Subcutaneous adipose tissue (tissue), 4 donors: ENCODE data around the gene PSMD6. TPM values are rescaled to one million over a fixed set of nuclear protein-coding genes. Genes with fewer than 3 reads are reported as not detected.

Source experiments
- total RNA-seq, 4 donors: library from RNA; depleted of rRNA; stranded (reverse); fragments of >200 nt; gene quantifications; one replicate each; pipeline ENCODE4 v1.1.0, GENCODE V29; 2016
- TF ChIP-seq, protein P1 (sequence below): fragments of 450-650 bp; IDR thresholded peaks from one replicate; pipeline ENCODE4 v1.5.1; 2016; ENCODE audit warnings: low read depth, mild to moderate bottlenecking, control low read depth, antibody characterized with exemption, moderate library complexity

Gene PSMD6
- total RNA-seq, 4 donors from 2014 or later: 51.8 to 89.0 (median 75.4) TPM

DNA sequence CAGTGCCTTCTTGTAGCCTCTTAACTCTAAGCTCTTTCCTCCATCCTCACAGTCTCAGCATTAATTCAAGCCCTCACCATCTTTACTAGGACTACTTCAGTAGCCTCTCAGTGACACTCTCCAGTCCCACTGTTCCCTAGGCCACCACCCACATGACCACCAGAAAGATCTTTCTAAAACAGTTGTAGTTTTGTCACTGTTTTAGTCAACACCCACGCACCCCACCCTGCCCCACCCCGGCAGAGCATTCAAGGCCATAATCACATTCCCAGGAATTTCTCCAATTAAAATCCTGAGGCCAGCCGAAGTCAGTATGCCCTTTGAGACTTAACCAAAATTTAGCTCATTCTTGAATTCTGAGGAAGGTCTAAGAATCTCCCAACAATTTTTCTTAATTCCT lies 31.2 kb upstream of the PSMD6 start:
- TF ChIP-seq, protein P1, sequence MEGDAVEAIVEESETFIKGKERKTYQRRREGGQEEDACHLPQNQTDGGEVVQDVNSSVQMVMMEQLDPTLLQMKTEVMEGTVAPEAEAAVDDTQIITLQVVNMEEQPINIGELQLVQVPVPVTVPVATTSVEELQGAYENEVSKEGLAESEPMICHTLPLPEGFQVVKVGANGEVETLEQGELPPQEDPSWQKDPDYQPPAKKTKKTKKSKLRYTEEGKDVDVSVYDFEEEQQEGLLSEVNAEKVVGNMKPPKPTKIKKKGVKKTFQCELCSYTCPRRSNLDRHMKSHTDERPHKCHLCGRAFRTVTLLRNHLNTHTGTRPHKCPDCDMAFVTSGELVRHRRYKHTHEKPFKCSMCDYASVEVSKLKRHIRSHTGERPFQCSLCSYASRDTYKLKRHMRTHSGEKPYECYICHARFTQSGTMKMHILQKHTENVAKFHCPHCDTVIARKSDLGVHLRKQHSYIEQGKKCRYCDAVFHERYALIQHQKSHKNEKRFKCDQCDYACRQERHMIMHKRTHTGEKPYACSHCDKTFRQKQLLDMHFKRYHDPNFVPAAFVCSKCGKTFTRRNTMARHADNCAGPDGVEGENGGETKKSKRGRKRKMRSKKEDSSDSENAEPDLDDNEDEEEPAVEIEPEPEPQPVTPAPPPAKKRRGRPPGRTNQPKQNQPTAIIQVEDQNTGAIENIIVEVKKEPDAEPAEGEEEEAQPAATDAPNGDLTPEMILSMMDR: no peak

- TF ChIP-seq, protein P1: no peak
Observed at GRCh38 chr3:64053581-64053980, 30.3 kb upstream of the PSMD6 start.

GRCh38 chr3:64053117-64053516 lies 29.8 kb upstream of the PSMD6 start:
- TF ChIP-seq, protein P1: no peak

DNA sequence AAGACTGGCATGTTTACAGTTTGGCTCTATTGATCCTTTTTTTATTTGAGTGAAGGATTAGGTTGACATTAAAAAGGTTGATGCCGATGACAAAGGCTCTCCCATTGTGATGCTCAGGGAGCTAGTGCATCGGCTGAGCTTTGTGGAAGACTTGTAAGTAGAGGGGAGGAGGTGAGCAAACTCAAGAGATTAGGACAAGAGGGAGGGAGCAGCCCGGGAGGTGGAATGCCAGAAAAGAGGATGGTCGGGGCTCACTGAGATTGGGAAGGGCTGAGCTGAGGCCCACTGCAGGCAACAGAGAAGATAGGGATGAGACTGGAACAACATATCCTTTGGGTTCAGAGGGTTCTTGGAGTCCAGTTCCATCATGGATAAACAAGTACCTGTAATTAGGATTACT lies 26.5 kb upstream of the PSMD6 start:
- TF ChIP-seq, protein P1: no peak

DNA sequence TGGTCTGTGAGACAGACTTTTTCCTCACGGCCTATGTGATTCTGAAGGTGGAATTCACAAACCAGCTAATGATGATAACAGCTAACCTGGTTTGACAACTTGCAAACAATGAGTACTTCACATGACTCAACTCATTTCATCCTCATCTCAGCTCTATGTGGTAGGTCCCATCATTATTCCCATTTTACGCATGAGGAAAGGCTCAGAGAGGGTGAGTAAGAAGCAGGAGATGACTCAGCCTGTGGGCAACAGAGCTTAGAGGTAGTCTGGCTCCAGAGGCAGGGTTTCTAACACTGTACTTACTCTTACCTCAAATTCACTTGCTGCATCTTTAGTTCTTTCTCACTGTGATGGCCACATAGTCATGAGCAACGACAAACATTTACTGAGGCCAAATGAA lies 25.8 kb upstream of the PSMD6 start:
- TF ChIP-seq, protein P1: no peak

DNA sequence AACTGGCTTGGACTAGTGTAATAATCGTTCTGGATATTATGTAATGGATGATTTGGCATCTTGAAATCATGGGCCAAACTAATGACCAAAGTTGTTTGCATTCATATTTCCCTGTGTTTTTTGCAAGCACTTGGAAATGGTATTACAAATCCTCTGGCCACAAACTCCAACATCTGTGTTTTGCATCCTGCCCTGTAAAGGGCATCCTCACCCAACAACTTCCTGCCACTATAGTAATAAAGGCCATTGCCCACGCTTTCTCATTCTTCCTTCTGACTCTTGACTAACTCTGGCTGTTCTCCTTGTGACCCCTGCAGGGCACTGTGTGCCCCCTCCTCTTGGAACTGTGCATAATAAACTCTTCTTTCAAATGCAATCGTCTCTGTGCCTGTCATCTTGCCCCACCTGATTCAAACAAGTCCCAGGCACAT lies 25.4 kb upstream of the PSMD6 start:
- TF ChIP-seq, protein P1: no peak

GRCh38 chr3:64047787-64048186 lies 24.5 kb upstream of the PSMD6 start:
- TF ChIP-seq, protein P1: no peak
